Activated T-helper 1 cell treated with anti-CD3 and anti-CD28 coated beads, Interleukin-12 subunit alpha, Interleukin-12 subunit beta, Interleukin-2, Interleukin-4 antibody, amounts not matched to agents 30 ng/mL and 10 ng/mL and 1 ng/mL, durations not matched to agents 14 hours and 24 hours and 36 hours (primary cell): Measurements from ENCODE around the gene SLC43A1. TPM values are rescaled to one million over a fixed set of nuclear protein-coding genes. Genes with fewer than 3 reads are reported as not detected.

Experiments used
- DNase-seq: peaks from one replicate; pipeline ENCODE4 v3.0.0; 2021; ENCODE audit warnings: low spot score
- H3K27ac Mint-ChIP-seq: one replicate; pipeline ENCODE4 v1.8.0; 2021; ENCODE audit warnings: mild to moderate bottlenecking, mixed read lengths
- H3K27me3 Mint-ChIP-seq: one replicate; pipeline ENCODE4 v1.8.0; 2022; ENCODE audit warnings: mild to moderate bottlenecking, moderate library complexity, mixed read lengths; ENCODE audit not compliant: insufficient read depth
- H3K36me3 Mint-ChIP-seq: one replicate; pipeline ENCODE4 v1.8.0; 2021; ENCODE audit warnings: low read depth, mixed read lengths
- H3K4me1 Mint-ChIP-seq: one replicate; pipeline ENCODE4 v1.8.0; 2021; ENCODE audit warnings: low read depth, mixed read lengths
- H3K4me3 Mint-ChIP-seq: one replicate; pipeline ENCODE4 v1.8.0; 2021; ENCODE audit warnings: mild to moderate bottlenecking, moderate library complexity, mixed read lengths
- H3K9me3 Mint-ChIP-seq: one replicate; pipeline ENCODE4 v1.8.0; 2021; ENCODE audit warnings: mixed read lengths
- intact Hi-C: fragments of 100-400 bp; cut with micrococcal nuclease; formaldehyde crosslinking; loops from one replicate; pipeline ENCODE4 v1.15.1; 2024
- total RNA-seq: library from RNA; stranded (reverse); gene quantifications from 2 replicates; pipeline ENCODE4 v1.2.3, GENCODE V29; 2022

Gene SLC43A1
- total RNA-seq, 1 donor from 2014 or later, result 30.3 TPM

DNA sequence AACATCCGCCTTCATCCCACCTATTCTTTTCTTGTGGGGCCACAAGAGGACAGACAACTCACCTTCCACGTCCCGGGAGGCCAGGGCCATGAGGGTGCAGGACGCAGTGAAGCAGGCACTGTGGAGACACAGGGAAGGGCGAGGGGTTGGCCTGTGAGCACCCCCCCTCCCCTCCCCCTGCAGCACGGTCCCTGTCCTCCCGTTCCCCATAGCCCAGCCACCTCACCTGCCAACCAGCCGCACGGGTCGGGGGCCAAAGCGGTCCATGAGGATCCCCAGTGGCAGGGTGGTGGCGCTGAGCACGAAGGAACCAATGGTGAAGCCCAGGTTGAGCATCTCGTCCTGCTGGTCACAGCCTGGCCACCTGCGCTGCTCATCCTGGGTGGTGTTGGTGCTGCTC lies 14.6 kb downstream of the SLC43A1 start:
- no peaks in the 10 kb centered on the region for H3K9me3 Mint-ChIP-seq
- no peak overlapping the region for H3K27ac Mint-ChIP-seq
- H3K27me3 Mint-ChIP-seq, result no peaks in the 10 kb centered on the region
- intact Hi-C loops, result no loop called here
- no peak overlapping the region for H3K4me3 Mint-ChIP-seq
- peaks cover 8% of the 10 kb centered on the region for H3K4me1 Mint-ChIP-seq
- DNase-seq, result no peak
- H3K36me3 Mint-ChIP-seq, result peaks cover 8% of the 10 kb centered on the region

DNA sequence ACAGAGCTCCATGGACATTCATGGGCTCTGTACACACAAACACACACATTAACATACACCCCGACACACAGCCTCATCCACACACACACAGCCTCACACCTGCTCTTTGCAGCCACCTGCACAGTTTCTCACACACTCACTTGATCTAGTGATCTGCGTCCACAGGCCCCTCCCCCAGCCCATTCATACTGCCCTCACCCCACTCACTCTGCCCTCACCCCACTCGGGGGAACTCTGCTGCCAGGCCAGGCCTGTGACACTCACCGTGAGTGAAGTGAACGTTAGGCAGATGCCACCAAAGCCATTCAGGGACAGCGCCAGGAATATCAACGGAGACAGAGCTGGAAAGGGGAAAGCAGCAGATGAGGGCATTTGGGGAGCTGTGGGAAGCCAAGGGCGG lies 15.0 kb downstream of the SLC43A1 start:
- intact Hi-C loops, result no loop called here
- no peaks in the 10 kb centered on the region for H3K27me3 Mint-ChIP-seq
- peaks cover 8% of the 10 kb centered on the region for H3K36me3 Mint-ChIP-seq
- no peak for DNase-seq
- peak overlapping the region; percentile 1 for H3K27ac Mint-ChIP-seq
- no peaks in the 10 kb centered on the region for H3K9me3 Mint-ChIP-seq
- H3K4me3 Mint-ChIP-seq, result no peak overlapping the region
- H3K4me1 Mint-ChIP-seq, result peaks cover 8% of the 10 kb centered on the region

DNA sequence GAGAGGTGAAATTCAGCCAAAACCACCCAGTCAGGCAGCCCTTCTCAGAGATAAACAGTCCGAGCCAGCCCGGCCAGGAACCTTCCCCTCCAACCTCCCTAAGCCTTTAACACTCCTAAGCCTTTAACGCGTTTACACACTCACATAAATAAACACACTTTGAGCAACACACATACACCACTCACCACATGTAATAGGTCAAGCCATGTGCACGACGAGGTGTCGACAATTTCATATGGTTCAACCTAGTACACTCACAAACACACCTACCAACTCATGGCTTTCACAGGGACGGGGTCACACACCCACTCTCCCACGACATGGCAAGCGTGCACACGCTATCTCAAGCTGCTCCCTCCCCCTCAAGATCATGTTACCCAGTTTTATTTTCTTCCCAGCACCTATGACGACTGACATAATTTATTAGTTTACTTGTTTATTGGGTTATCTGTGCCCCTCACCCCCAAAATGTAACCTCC lies 15.5 kb downstream of the SLC43A1 start:
- DNase-seq, result no peak
- Mint-ChIP-seq H3K27ac (peak overlapping the region; percentile 1), H3K27me3 (no peaks in the 10 kb centered on the region), H3K9me3 (no peaks in the 10 kb centered on the region), H3K4me3 (no peak overlapping the region), H3K4me1 (peaks cover 8% of the 10 kb centered on the region), H3K36me3 (peaks cover 8% of the 10 kb centered on the region)
- intact Hi-C loops, result loop anchor here (1.0 kb wide), 1 partner anchor 14 kb away; no protein-coding TSS in a partner anchor

DNA sequence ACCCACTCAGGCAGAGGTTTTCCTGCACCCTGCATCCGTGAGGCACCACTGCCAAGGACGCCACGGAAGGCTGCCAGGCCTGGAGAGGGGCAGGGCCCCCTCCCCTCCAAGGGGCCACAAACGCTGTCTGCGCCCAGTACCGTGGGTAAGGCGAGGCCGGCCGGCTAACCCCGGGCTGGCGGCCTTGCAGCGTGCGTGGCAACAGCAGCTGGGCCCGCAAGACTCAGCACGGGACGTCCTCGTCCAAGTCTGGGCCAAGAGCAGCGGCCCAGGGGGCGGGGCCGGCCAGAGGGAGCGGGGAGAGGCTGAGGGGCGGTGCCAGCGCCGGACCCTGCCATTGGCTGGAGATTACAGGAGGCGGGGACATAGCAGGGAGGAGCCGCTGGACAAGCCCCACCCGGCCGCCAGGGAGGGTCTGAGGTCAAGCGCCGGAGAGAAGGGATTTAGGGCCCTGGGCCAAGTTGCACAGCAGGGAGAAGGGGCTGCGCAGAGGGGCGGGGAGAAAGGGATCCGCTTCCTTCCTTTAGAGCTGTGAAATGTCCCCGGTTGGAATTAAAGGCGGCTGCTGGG lies 16.0 kb downstream of the SLC43A1 start:
- intact Hi-C loops, result loop anchor here (1.0 kb wide), 1 partner anchor 15 kb away; no protein-coding TSS in a partner anchor
- H3K27ac Mint-ChIP-seq, result no peak overlapping the region
- H3K27me3 Mint-ChIP-seq, result no peaks in the 10 kb centered on the region
- H3K9me3 Mint-ChIP-seq, result no peaks in the 10 kb centered on the region
- peaks cover 8% of the 10 kb centered on the region for H3K36me3 Mint-ChIP-seq
- DNase-seq, result peak; percentile 37
- peaks cover 8% of the 10 kb centered on the region for H3K4me1 Mint-ChIP-seq
- H3K4me3 Mint-ChIP-seq, result no peak overlapping the region

DNA sequence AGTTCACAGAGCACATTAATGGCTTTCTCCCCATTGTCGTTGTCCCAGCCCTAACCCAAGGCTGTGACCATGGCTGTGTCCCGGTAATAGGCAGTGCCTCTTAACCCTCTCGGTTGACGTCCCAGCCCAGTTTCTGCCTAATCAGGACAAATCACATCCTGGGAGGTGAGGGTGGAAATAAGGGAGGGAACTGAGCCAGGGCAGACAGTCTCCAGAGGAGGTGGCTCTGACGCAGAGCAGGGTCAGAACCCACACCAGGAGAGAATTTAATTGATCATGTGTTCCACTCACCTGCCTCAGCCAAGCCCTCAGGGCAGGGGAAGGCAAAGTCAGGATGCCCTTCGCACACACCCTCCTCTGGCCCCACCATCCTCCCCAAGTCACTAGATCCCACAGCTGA lies 17.0 kb downstream of the SLC43A1 start:
- Mint-ChIP-seq H3K9me3 (no peaks in the 10 kb centered on the region), H3K4me1 (peaks cover 16% of the 10 kb centered on the region), H3K4me3 (no peak overlapping the region), H3K27ac (no peak overlapping the region), H3K27me3 (no peaks in the 10 kb centered on the region), H3K36me3 (peaks cover 6% of the 10 kb centered on the region)
- intact Hi-C loops, result no loop called here
- no peak for DNase-seq

DNA sequence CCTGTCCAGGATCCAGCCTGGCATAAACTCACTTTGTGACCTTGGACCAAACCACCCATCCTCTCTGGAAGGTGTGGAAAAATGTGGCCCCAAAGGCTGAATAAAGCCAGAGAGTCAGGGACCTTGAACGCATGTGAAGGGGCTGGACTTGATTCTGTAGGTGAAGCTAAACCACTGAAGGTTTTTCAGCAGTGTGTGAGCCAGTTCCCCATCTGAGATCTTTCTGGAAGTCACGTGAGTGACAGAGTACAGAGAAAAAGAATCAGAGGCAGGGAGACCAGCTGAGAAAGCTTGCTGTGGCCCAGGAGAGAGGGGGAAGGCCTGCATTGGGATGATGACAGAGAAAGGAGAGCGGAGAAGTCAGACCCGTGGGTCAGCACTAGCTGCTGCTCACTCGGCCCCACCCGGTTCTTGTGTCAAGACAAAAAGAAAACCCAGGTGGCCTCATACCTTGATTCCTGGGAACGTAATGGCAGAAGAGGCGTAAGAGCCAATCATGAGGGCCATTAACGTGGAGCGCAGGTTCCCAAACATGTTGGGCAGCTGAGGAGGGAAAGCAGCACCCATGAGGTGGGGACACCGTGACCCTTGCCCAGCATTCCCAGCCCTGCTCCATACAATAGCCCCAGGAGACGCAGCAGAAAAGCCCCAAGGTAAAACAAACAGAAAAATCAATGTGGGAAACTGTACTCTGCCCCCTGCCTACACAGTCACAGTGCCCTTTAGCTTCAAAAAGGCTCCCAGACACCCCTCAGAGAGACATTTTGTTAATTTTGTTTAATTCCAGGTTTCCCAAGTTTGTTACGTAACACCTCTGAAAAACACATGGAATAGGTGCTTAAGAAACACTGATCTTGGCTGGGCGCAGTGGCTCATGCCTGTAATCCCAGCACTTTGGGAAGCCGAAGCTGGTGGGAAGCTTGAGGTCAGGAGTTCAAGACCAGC lies 17.9 kb downstream of the SLC43A1 start:
- H3K36me3 Mint-ChIP-seq, result peaks cover 6% of the 10 kb centered on the region
- H3K27me3 Mint-ChIP-seq, result no peaks in the 10 kb centered on the region
- no peaks in the 10 kb centered on the region for H3K9me3 Mint-ChIP-seq
- intact Hi-C loops, result no loop called here
- H3K4me1 Mint-ChIP-seq, result peaks cover 19% of the 10 kb centered on the region
- DNase-seq, result no peak
- no peak overlapping the region for H3K4me3 Mint-ChIP-seq
- no peak overlapping the region for H3K27ac Mint-ChIP-seq

DNA sequence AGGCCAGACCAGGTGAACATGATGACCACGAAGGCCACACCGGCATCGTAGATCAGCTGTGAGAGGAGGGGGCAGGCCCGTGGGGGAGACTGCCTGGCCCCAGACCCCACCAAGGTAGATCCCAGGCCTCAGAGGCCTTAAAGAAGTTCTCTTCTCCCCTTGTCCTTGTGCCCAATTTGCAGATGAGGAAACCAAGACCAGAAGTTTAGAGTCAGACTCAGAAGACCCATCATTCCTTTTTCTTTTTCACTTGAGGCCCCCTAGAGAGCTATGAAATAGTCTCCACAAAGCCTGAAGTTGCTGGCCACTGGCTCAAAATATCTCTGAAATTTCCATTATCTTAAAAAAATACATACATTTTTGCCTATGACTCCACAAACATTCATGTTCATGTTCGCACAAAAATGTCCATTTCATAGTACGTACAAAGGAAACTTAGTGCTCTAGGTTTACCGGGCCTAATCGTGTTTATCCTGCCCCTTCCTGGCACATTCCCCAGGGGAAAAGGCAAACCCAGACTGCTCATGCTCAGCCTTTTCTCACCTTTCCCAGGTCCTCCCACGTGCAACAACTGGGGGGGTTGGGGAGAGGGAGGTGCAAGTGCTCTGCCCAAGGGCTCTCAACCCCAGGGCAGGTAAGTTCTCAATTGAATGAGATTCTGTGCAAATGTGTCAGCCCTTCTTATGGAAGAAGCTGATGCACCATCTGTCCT lies 19.2 kb downstream of the SLC43A1 start:
- H3K9me3 Mint-ChIP-seq, result no peaks in the 10 kb centered on the region
- intact Hi-C loops, result no loop called here
- H3K4me3 Mint-ChIP-seq, result no peak overlapping the region
- H3K36me3 Mint-ChIP-seq, result peaks cover 6% of the 10 kb centered on the region
- DNase-seq, result no peak
- no peaks in the 10 kb centered on the region for H3K27me3 Mint-ChIP-seq
- no peak overlapping the region for H3K27ac Mint-ChIP-seq
- peaks cover 19% of the 10 kb centered on the region for H3K4me1 Mint-ChIP-seq

DNA sequence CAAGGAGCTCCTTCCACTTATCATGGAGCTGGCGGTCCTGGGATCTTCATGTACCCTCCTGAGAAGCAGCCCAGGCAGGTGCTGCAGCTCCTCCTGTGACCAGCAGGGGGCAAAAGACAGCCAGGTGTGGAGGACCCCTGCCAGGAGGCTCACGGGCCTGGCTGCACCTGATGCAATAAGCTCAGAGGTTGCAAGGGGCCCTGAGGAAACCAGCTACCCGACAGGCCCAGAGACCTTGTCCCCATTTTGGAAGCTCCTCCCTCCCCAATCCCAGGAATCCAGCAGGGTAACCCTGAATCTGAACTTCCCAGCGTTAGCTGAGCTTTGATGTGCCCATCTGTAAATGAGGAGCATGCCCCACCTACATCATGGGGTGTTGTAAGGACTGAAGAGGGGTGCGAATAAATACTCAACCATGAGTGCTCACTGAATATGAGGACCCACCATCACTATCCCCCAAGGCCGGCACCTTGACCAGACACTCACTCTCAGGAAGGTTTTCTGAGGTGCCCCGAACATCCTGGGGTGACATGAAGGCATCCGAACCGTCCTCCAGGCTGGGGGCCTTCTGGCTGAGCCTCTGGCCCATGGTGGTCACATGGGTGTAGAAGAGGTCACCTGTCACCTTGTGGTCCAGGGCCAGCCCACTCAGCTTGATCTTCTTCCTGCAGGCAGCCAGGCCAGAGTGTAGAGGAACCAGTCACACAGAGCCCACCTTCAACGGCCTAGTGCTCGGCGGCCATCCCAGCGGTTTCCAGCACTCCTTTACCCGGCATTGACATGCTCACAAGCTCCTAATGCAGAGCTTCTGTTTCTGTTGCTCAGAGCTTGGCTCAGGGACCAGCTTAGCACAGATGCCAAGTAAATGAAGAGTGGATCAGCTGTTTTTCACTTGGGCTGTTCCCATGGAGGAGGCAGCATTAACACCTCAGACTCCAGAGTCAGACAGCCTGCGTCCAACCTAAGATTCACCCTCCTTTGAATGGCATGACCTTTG lies 21.7 kb downstream of the SLC43A1 start:
- no peak overlapping the region for H3K4me3 Mint-ChIP-seq
- intact Hi-C loops, result loop anchor here (1.0 to 5.0 kb wide), 5 partner anchors 11 to 150 kb away; no protein-coding TSS in a partner anchor
- peak overlapping the region; percentile 23 for H3K27ac Mint-ChIP-seq

DNA sequence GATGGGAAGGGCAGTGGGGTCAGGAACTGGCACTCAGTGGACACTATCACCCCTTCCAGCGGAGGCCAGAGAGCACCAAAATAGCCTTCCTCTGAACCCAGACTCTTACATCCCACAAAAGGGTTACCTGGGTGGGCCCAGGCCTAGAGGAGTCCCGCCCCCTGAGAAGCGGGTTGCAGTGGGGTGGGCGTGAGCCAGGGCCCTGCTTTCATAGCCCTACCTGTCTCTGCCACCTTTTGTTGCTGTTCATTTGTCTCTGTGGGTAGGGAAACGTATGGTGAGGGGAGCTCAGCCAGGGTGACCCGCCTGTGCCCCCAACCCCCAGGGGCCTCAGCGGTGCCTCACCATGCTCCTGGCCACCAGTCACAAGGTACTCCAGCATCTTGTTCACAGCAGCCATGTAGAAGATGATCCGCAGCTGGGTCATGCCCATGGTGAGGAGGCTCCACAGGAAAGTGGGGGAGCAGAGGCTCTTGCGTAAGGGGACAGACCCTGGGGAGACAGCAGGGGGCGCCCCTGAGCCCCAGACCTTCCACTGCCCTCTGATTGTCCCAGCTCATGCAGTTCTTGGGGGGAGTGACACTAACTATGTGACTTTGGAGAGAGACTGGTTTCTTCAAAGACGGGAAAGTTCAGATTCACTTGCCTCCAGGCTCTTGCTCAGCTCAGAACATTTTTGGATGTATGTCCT lies 24.0 kb downstream of the SLC43A1 start:
- Mint-ChIP-seq H3K27ac (no peak overlapping the region), H3K4me3 (no peak overlapping the region), H3K27me3 (no peaks in the 10 kb centered on the region), H3K4me1 (peaks cover 11% of the 10 kb centered on the region), H3K36me3 (peaks cover 4% of the 10 kb centered on the region), H3K9me3 (no peaks in the 10 kb centered on the region)
- intact Hi-C loops, result loop anchor here (5.0 kb wide), 1 partner anchor 34 kb away; no protein-coding TSS in a partner anchor
- no peak for DNase-seq

More for the DNA sequence above, 21.7 kb downstream of the SLC43A1 start:
- no peaks in the 10 kb centered on the region for H3K9me3 Mint-ChIP-seq
- no peaks in the 10 kb centered on the region for H3K36me3 Mint-ChIP-seq
- H3K27me3 Mint-ChIP-seq, result no peaks in the 10 kb centered on the region
- peak; percentile 50 for DNase-seq
- H3K4me1 Mint-ChIP-seq, result peaks cover 11% of the 10 kb centered on the region

DNA sequence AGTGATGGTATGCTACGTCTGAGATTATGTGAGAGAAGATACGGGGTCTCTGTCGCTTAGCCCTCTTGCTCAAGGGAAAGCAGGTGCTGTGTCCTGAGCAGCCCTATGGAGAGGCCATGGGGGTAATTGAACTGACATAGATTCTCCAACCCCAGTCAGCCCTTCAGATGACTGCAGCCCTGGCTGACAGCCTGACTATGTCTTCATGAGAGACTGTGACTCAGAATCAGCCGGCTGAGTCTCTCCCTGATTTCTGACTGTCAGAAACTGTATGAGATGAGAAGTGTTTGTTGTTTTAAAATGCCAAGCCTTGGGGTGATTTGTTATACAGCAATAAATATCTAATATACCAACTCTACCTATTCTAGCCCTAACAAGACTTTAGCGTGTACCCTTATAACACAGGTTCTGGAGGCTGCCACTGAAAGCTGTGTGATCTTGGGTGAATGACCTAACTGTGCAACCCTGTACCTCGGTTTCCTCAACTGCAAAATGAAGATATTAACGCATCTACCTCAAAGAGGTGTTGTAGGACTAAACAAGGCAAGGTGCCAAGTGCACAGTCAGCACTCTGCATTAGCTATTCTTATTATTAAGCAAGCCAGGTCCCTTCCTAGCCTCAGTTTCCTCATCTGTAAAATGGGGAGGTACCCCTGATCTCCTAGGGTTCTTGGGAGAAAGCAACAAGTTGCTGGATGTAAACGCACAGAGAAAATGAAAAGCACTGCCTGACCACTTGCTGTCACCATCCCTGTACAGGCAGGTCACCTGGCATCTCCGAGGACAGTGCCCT lies 24.9 kb downstream of the SLC43A1 start:
- no peak overlapping the region for H3K27ac Mint-ChIP-seq
- no peaks in the 10 kb centered on the region for H3K9me3 Mint-ChIP-seq
- peaks cover 14% of the 10 kb centered on the region for H3K4me1 Mint-ChIP-seq
- intact Hi-C loops, result loop anchor here (5.0 kb wide), 1 partner anchor 33 kb away; no protein-coding TSS in a partner anchor
- H3K4me3 Mint-ChIP-seq, result no peak overlapping the region
- no peak for DNase-seq
- H3K27me3 Mint-ChIP-seq, result no peaks in the 10 kb centered on the region
- H3K36me3 Mint-ChIP-seq, result peaks cover 6% of the 10 kb centered on the region
